ENCODE data around the gene GTF2IRD1. TPM values are rescaled to one million over a fixed set of nuclear protein-coding genes. Genes with fewer than 3 reads are reported as not detected.
A peak's percentile ranks its signal among the peaks of the same experiment; 100 is the strongest.

The GTF2IRD1 gene
- total and polyA plus RNA-seq, 2 of the 13 experiments (the other 11 are each of a cell fraction or from before 2014, with no cell fraction given) = 16.5 to 26.7 TPM

DNA sequence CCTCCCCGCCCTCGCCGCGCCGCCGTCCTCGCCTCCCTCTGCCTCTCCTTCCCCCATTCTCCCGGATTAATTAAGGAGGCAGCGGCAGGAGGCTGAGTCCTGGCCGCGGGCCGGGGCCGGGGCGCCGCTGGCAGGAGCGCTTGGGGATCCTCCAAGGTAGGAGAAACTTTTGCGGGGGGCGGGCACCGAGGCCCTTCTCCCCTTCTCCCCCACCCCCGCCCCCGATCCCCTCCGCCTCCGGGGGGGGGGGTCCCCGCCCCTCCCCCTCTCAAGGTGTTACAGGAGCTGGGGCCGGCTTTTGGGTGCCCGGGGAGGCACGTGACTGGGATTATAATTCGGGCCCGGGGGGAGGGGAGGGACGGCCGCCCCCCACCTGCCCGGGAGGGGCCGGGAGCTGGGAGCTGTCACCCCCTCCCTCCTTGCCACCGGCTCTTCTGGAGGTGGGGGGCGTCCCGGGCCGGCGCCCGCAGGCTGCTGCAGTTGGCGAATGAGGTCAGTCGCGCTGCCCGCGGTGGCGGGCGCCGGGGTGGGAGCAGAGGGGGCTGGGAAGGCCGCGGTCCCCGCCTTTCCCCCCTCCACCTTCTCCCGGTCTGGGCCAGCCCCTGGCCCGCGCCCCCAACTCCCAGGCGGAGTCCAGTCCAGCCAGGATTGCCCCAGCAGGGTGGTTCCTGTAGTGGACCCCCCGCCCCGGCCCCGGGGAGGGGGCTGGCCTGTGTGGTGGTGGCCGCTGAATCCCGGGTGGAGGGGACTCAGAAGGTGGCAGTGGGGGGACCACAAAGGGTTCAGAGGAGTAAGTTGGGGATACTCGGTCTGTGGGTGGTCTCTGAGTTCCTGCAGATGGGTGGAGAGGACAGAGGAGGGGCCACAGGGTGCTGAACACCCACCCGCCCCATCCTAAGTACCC is 567 bp downstream of the GTF2IRD1 start:
- peak overlapping the region; percentile 74 for H3K9ac ChIP-seq (ENCODE audit: insufficient read depth, low read depth, low read length)
- H2AFZ ChIP-seq (ENCODE audit: low read length) = no peak overlapping the region
- 1% methylated on average over 11 of the region's 61 CpGs for WGBS (ENCODE audit: low lambda C conversion rate)
- ChIA-PET CTCF (ENCODE audit: low intra/inter-chr PET ratio, low total read pairs) (no interaction called here), POLR2A (interaction anchor here (1.0 to 1.4 kb wide), 3 partner anchors 9 to 24 kb away, joined by 3 read pairs; no protein-coding TSS in a partner anchor)
- no peaks in the 10 kb centered on the region for H3K9me3 ChIP-seq (ENCODE audit: low read length)
- H3K79me2 ChIP-seq (ENCODE audit: insufficient read depth, low read length) = peaks cover 35% of the 10 kb centered on the region
- peak; percentile 1; the same call in 2 of the 3 replicates for ATAC-seq
- in situ Hi-C loops (cut with HindIII; ENCODE audit: extremely low pct_ligation_motif_present, low pct_unique_long_range_greater_than_20kb) = no loop called here
- peak overlapping the region; percentile 90 for H3K4me2 ChIP-seq (ENCODE audit: low read depth, low read length)
- DNase-seq (ENCODE audit: low spot score) = no peak
- H3K36me3 ChIP-seq (replicated peaks in 1 of 2; ENCODE audit: control insufficient read depth in 1 of 2, insufficient read depth in 2 of 2, low read length in 2 of 2) = 0 out of 5 replicates have a peak, but pooled peaks cover 0 to 1% of the 10 kb centered on the region in 2 experiments
- FAIRE-seq = no peak
- peak overlapping the region; percentile 59 to 86 (median 66) for H3K4me3 ChIP-seq (replicated peaks in 1 of 3; ENCODE audit: insufficient read depth in 1 of 3, low read depth in 2 of 3, low read length in 3 of 3)
- H3K27me3 ChIP-seq (ENCODE audit: control insufficient read depth in 1 of 2, insufficient read depth in 2 of 2, low read length in 2 of 2) = no peaks in the 10 kb centered on the region
- peaks cover 3% of the 10 kb centered on the region; the same call in 1 of the 2 replicates for H4K20me1 ChIP-seq (ENCODE audit: insufficient read depth, low read length)
- H3K27ac ChIP-seq (ENCODE audit: extremely low read length, insufficient read depth, low read length) = peak overlapping the region; percentile 73
- peaks cover 29% of the 10 kb centered on the region for H3K4me1 ChIP-seq (ENCODE audit: insufficient read depth, low read length)
- intact Hi-C loops (cut with micrococcal nuclease; ENCODE audit: unreplicated experiment) = no loop called here
- no TSS peak for BruUV-seq (replicated peaks)
- TF ChIP-seq SIN3A (IDR thresholded peaks at IDR 0.05; ENCODE audit: borderline replicate concordance, low read depth, low read length) (0 out of 2 replicates have a peak, but pooled peaks have one; percentile 15), GZF1 (CRISPR knock-in tag; IDR thresholded peaks at IDR 0.05) (no peak), RBFOX2 (IDR thresholded peaks at IDR 0.05; ENCODE audit: low read depth, low read length) (0 out of 2 replicates have a peak, but pooled peaks have one; percentile 14), NCOA1 (CRISPR knock-in tag; IDR thresholded peaks at IDR 0.05) (no peak), ZNF512 (CRISPR knock-in tag; IDR thresholded peaks at IDR 0.05) (no peak), NFKB2 (CRISPR knock-in tag; IDR thresholded peaks at IDR 0.05; ENCODE audit: borderline replicate concordance) (no peak), TAF15 (IDR thresholded peaks at IDR 0.05; ENCODE audit: low read depth, low read length, poor library complexity, severe bottlenecking) (peak; percentile 7), BHLHE40 (IDR thresholded peaks at IDR 0.05; ENCODE audit: low read length) (peak; percentile 49; the same call in 1 of the 2 replicates), ZFYVE20 (CRISPR knock-in tag; IDR thresholded peaks at IDR 0.05; ENCODE audit: borderline replicate concordance, low read depth) (no peak), TEAD2 (CRISPR knock-in tag; IDR thresholded peaks at IDR 0.05) (no peak), ZFP1 (CRISPR knock-in tag; IDR thresholded peaks at IDR 0.05) (no peak), NRL (CRISPR knock-in tag; IDR thresholded peaks at IDR 0.05; ENCODE audit: borderline replicate concordance) (no peak), ZNF776 (CRISPR knock-in tag; IDR thresholded peaks at IDR 0.05) (0 out of 2 replicates have a peak, but pooled peaks have one; percentile 56), THAP8 (CRISPR knock-in tag; IDR thresholded peaks at IDR 0.05; ENCODE audit: borderline replicate concordance) (0 out of 2 replicates have a peak, but pooled peaks have one; percentile 27)
- TF ChIP-seq, protein P1, sequence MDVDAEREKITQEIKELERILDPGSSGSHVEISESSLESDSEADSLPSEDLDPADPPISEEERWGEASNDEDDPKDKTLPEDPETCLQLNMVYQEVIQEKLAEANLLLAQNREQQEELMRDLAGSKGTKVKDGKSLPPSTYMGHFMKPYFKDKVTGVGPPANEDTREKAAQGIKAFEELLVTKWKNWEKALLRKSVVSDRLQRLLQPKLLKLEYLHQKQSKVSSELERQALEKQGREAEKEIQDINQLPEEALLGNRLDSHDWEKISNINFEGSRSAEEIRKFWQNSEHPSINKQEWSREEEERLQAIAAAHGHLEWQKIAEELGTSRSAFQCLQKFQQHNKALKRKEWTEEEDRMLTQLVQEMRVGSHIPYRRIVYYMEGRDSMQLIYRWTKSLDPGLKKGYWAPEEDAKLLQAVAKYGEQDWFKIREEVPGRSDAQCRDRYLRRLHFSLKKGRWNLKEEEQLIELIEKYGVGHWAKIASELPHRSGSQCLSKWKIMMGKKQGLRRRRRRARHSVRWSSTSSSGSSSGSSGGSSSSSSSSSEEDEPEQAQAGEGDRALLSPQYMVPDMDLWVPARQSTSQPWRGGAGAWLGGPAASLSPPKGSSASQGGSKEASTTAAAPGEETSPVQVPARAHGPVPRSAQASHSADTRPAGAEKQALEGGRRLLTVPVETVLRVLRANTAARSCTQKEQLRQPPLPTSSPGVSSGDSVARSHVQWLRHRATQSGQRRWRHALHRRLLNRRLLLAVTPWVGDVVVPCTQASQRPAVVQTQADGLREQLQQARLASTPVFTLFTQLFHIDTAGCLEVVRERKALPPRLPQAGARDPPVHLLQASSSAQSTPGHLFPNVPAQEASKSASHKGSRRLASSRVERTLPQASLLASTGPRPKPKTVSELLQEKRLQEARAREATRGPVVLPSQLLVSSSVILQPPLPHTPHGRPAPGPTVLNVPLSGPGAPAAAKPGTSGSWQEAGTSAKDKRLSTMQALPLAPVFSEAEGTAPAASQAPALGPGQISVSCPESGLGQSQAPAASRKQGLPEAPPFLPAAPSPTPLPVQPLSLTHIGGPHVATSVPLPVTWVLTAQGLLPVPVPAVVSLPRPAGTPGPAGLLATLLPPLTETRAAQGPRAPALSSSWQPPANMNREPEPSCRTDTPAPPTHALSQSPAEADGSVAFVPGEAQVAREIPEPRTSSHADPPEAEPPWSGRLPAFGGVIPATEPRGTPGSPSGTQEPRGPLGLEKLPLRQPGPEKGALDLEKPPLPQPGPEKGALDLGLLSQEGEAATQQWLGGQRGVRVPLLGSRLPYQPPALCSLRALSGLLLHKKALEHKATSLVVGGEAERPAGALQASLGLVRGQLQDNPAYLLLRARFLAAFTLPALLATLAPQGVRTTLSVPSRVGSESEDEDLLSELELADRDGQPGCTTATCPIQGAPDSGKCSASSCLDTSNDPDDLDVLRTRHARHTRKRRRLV (CRISPR knock-in tag; IDR thresholded peaks at IDR 0.05) = no peak
